EL (cell line): ENCODE results near the gene UGT1A4.

ENCODE experiments used
- DNase-seq: peaks from one replicate; pipeline ENCODE4 v3.0.0-alpha.2; 2016

UGT1A4 gene

GRCh38 chr2:233792720-233793119 is 74.2 kb downstream of the UGT1A4 start:
- DNase-seq, result no peak

DNA sequence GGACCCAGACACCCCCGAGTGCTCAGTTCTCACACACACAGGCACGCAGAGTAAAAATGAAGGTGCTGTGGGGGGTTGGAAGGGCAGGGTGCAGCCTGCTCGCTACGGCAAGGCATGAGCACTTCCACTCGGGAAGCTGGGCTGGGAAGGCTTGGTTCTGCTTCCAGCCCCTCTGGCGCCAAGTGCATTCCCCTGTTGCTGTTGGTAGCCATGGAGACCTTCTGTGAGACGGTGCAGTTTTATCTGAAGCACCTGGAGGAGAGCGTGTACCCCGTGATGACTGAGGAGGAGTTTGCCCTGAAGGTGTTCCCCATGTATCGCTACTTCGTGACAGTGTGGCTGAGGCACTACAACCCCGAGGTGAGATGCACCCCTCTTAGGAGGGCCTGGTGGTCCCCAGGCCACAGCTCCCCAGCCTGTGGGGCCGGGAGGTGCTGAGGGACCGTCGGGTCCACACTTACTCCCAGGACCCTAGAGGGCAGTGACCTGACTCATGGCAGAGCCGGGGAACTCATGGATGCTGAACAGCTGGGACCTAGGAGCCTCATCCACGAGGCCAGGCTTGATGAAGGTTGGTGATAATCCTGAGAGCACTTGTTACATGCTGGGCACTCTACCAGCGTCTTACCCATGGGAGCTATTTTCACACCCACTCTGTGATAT is 75.1 kb downstream of the UGT1A4 start:
- no peak for DNase-seq

DNA sequence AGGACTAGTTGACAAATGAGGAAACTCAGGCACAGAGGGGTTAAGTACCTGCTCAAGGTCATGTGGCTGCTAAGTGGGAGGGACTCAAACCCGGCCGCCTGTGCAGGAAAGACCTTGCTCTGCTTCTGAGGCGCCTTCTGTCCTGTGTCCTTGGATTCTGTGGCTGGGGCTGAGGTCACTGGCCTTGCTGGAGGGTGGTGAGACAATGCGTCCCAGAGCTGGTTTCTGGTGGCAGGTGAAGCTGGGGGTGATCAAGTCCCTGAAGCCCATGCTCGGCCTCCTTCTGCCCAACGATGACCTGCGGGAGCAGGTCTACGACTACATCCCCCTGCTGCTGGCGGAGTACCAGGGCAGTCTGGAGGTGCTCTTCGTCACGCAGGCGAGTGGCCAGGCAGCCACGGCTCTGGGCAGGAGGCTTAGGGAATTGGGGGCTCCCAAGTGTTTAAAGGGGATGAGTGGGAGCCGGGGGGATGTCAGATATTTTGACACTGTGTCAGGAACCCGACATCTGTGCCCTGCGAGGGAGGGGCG is 75.7 kb downstream of the UGT1A4 start:
- no peak for DNase-seq

- DNase-seq, result no peak
Measured at GRCh38 chr2:233795735-233796171, 77.2 kb downstream of the UGT1A4 start.

DNA sequence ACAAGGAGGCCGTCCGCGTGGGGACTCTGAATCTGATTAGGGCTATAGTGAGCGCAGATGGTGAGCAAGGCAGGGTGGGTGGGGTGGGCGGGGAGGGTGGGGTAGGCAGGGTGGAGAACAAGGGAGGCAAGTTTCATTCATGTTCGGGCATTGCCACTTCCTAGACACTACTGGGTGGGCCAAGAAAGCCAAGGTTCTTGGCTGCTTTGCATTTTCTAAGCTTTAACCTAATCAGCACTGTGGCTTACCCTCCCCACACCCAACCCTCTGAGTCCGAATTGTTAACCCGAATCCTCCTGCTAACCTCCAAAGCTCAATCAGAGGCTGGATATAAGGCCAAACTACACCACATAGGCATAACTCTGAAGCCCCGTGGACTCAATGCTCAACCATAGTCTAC is 77.7 kb downstream of the UGT1A4 start:
- no peak for DNase-seq

GRCh38 chr2:233798335-233799086 is 80.0 kb downstream of the UGT1A4 start:
- DNase-seq, result no peak

GRCh38 chr2:233799087-233799665 is 80.6 kb downstream of the UGT1A4 start:
- DNase-seq, result no peak

GRCh38 chr2:233799716-233800115 is 81.2 kb downstream of the UGT1A4 start:
- no peak for DNase-seq

GRCh38 chr2:233800208-233800607 is 81.7 kb downstream of the UGT1A4 start:
- no peak for DNase-seq

DNA sequence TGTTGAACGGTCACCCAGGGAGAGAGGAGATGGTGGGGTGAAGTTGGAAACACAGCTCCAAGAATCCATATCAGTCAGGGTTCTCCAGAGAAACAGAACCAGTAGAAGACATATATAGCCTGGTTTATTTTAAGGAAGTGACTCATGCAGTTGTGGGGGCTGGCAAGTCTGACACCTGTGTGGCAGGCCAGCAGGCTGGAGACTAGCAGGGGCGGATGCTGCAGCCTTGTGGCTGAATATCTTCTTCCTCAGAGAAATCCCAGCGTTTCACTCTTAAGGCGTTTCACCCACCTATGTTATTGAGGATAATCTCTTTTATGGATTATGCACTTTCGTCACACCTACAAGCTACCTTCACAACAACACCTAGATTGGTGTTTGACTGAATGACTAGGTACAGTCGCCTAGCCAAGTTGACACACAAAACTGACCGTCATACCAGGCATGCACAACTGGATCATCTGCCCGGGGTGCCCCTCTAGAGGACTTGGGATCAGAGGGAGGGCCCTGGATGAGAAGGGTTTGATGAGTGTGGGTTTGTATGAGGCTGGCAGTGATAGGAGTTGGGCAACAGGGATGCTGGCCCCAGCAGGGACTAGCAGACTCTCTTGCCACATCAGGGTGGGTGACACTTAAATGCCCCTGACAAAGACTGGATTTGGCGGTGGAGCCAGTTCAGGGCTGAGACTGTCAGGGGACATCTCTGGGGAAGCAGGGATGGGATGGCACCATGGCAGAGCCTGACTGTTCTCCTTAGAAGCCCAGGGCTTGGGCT is 83.0 kb downstream of the UGT1A4 start:
- no peak for DNase-seq

GRCh38 chr2:233802132-233802815 is 83.7 kb downstream of the UGT1A4 start:
- no peak for DNase-seq

DNA sequence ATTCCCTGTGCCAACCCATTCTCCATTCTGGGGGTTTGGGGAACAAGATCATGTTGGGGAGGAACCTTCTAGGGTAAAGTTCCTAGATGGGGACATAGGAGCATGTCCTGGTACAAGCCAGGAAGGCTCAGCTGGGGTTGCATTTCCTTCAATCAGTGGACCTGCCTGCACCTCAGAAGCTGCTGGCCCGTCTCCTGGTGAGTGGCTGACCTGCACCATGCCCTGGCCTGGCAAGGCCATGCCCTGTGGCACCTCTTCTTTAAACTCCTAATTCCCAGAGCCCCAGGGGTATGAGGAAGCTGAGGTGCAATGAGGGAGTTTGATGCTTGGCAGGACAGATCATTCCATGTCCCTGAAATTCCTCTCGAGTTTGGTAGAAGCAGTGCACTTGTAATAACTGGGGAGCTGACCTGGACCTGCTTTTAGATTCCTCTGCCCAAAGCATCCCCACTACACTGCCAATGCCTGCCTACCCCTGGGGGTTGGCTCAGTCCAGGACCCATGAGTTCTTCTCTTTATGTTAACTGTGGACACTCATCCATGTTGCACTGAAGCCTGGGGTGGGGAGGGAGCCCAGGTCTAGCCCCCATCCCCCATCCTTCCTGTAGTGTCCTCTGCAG is 84.9 kb downstream of the UGT1A4 start:
- no peak for DNase-seq

- no peak for DNase-seq
Measured at GRCh38 chr2:233803994-233804393, 85.5 kb downstream of the UGT1A4 start.

DNA sequence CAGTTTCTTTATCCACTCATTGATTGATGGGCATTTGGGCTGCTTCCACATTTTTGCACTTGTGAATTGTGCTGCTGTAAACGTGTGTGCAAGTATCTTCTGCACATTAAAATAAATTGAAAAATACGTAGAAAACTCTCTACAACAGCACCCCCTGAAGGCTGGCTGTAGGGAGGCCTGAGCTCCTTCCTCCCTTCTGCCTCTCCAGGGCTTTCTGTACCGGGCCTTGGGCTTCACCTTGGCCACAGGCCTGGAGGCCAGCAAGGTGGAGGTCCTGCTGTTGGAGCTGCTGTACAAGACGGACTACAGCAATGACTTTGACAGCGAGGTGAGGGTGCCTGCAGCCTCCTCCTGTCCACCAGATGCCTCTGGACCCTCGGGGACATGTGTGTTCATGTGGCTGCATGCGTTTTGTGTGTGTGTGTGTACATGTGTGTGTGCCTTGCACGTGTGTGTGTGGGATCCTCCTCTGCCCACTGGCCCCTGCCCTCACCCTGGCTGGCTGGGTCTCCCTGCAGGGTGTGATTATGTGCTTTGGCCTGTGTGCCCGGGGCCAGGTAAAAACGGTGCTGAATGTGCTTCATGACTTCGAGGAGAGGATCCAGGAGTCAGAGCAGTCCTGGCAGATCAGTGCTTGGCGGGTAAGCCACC is 88.8 kb downstream of the UGT1A4 start:
- no peak for DNase-seq

- no peak for DNase-seq
Measured at GRCh38 chr2:233807966-233808935, 89.7 kb downstream of the UGT1A4 start.

GRCh38 chr2:233810385-233810784 is 91.8 kb downstream of the UGT1A4 start:
- DNase-seq, result no peak

DNA sequence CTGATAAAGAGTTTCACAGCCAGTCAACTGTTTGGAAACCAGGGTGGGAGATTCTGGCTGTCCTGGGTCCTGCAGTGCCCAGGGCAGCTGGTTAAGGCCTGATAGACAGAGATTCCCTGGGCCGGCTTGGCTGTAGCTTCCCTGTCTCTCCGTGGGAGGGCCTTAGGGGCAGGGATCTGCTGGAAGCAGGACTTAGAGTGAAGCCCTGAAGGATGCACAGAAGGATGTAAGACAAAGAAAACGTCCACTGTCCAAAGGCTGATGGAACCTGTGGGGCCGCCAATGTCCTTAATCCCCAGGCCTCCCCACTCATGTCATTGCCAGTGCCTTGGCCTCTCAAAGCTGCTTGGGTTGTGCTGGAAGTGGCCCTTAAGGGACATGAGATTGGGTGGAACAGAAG is 92.6 kb downstream of the UGT1A4 start:
- no peak for DNase-seq

DNA sequence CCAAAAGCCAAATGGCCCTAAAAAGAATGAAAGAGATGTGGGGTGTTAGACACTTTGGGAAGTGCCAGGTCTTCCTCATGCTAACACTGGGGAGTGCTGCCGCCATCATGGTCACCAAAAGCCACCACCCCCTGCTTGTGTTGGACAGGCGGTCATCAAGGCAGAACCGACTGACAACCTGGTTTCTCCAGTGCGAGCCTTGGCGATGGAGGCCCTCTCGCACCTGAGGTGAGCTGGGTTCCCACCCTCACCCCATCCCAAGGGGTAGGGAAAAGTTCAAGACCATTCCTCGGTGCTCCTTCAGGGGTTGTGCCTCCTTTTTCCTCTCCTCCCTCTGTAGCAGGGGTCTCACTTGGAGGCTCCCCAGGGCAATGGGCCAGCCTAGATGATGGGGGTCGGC is 93.2 kb downstream of the UGT1A4 start:
- DNase-seq, result no peak

DNA sequence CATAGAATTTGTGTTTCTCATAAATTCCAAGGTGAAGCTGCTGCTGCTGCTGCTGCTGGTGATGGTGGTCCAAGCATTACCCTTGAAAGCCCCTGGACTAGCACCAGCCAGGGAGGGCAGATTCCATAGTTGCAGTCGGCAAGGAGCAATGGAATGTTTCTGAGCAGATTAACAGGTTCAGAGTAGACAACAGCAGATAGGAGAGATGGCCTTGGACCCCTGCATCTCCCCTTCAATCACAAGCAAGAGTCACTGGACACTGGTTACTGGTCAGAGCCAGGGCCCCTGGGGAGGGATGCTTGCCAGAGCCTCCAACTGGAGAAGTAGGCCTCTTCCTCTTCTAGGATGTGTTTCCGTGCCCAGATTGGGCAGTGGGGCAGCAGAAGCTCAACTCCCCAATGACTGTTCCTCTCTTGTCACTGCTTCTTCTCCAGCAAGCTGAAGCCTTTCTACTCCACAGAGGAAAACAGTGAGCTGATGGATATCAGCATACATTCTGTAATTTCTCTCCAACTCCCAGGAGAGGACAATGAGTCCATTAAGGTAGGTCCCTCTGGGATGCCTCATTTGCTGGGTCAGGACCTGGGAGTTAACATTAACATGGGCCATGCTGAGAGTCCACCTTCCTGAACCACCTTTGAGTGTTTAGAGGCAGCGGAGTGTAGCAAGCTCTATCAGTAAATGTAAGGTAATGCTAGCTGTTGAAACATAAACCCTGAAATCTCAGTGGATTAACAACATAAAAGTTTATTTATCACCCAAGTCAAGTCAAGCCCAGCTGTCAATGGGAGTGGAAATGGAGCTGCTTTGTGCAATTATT is 94.9 kb downstream of the UGT1A4 start:
- no peak for DNase-seq
